Mesangial cell (primary cell): ENCODE results near the gene PDGFRB. TPM values are rescaled to one million over a fixed set of nuclear protein-coding genes. Genes with fewer than 3 reads are reported as not detected.

ENCODE experiments used
- total RNA-seq: library from RNA; depleted of rRNA; stranded (reverse); fragments of >200 nt; gene quantifications from 2 replicates; pipeline ENCODE4 v1.2.3, GENCODE V29; 2015

Gene PDGFRB
- total RNA-seq, result 35.4 and 101 TPM in 2 replicates

DNA sequence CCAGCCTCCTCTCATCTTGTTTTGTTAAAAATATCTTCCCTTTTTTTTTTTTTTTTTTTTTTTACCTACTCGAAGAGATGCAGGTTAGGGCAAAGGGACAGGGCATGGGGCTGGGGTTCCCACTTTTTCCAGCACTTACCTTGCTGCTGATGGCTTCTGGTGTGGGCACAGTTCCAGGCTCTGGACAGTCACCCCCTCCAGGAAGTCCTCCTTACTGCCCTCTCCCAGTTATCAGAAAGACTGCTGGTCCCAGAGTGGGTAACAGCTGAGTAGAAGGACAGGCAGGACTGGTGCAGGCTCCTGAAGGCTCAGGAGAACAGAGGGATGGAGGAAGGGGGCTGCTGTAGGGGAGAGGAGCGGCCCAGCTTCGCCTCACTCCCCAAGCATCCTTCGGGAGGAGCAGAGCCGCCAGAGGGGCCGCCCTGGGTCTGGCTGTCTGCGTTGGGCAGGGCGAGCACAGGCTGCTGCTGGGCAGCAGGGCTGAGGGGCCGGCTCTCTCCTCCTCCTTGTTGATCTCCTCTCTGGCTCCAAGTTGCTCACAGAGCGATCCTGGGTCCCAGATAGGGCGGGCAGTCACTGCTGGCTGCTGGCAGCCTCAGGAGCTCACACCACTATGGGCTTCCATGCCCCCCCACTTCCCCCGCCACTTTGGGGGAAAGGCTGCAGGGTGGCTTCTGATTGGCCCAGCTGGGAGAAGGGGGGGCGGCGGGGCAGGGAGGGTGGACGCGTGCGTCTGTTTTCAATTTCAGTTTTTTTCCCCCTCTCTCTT is at the start of gene PDGFRB:
Gene PDGFRB (minus strand): TSS at position 588 of the 769 bp plus-strand sequence. CDS start 18,798 bp downstream, outside the sequence.

DNA sequence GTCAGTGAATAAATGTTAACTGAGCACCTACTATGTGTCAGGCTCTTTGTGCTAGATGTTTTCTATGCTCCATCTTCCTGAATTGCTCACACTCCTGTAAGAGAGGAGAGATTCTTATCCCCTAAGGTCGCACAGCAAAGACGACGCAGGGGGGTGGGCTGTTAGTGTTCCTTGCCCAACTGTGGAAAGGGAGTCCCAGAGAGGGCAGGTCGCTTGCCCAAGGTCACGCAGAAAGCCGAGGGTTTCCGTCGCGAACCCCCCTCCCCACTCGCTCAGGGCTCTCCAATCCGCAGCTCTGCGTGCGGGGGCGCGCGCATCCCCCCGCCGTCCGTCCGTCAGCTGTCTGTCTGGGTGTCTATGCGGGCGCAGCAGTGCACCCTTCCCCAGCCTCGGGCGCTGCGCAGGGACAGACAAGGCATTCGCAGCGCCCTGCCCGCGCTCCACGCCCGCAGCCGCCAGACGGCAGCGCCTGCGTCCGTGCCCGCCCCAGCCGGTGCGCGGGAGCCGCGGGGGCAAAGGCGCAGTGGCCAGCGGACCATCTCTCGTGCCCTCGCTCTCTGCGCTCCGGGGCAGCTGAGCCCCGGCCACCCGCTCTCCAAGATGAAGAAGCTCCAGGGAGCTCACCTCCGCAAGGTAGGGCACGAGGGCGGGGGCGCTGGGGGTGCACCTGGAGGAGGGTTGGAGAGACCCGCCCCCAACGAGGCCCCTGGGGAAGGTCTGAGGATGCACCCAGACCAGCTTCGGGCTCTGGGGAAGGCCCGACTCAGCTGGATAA is 34.3 kb upstream of the PDGFRB start, which contains the start of gene SLC6A7:
Gene SLC6A7 (plus strand): TSS at position 335 of the 775 bp plus-strand sequence. CDS start 266 bp downstream, at position 601.

DNA sequence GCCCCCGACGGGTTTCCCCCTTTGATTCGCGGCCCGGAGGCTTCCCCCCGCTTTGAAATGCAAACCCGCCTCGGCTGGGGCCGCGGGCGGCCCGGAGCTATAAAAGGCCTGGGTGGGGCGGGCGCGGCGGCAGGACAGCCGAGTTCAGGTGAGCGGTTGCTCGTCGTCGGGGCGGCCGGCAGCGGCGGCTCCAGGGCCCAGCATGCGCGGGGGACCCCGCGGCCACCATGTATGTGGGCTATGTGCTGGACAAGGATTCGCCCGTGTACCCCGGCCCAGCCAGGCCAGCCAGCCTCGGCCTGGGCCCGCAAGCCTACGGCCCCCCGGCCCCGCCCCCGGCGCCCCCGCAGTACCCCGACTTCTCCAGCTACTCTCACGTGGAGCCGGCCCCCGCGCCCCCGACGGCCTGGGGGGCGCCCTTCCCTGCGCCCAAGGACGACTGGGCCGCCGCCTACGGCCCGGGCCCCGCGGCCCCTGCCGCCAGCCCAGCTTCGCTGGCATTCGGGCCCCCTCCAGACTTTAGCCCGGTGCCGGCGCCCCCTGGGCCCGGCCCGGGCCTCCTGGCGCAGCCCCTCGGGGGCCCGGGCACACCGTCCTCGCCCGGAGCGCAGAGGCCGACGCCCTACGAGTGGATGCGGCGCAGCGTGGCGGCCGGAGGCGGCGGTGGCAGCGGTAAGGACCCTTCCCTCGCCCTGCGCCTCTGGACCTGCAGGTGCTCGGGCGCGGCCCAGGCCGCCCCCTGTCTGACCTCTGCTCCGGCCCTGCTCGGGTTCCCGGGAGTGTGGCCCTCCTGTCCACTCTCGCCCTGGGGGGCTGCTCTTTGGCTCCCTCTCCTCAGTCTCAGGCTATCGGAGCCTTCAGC is 11.2 kb upstream of the PDGFRB start, which contains the start of gene CDX1:
Gene CDX1 (plus strand): TSS at position 129 of the 862 bp plus-strand sequence. CDS start 99 bp downstream, at position 228.

DNA sequence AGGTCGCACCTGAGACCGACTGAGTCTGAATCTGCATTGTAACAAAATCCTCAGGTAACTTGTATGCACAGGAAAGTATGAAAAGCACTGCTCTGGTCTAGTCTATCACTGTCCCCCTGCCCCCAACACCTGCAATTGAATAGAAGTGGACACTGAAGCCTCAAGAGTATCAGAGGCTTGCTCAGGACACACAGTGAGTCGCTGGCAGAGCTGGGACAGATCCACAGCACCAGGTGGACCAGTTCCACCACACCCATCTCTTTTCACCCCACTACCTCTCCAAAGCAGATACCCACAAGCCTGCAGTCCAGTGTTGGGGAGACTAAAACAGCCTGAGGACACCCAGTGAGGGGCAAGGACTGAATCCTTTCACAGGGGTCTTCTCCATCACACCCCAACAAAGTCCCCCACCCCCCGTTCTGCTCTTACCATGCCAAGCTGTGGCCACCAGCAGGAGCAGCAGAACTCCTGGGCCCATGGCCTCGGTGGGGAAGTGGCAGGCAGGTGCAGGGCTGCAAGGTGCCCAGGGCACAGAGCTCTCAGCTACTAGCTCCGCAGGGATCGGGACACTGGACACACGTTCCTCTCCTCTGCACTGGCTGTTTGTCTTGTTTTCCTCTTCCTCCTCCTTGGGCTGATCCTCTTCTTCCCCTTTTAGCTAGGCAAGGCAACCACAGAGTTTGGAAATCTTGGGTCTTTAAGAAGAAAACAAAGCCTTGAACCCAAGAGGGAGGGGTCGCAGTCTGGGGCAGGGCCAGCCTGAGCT is 69.5 kb downstream of the PDGFRB start, which contains the start of gene CSF1R:
Gene CSF1R (minus strand): TSS at position 605 of the 766 bp plus-strand sequence. CDS start 127 bp downstream, at position 478.

Other genes starting within 250 kb of the PDGFRB start
- gene PDE6A, start 211.1 kb downstream of the PDGFRB start, total RNA-seq, result under 0.01 TPM in 1 of 2 replicates, not detected in the other
- gene SLC26A2, start 195.1 kb downstream of the PDGFRB start, total RNA-seq, result 10.4 and 11.7 TPM in 2 replicates
- 2.6 and 3.7 TPM in 2 replicates for gene TIGD6, start 155.2 kb downstream of the PDGFRB start, total RNA-seq
- gene HMGXB3, start 155.1 kb downstream of the PDGFRB start, total RNA-seq, result 35.0 and 41.7 TPM in 2 replicates
- 0.13 and 0.16 TPM in 2 replicates for gene CSF1R, start 69.3 kb downstream of the PDGFRB start, total RNA-seq
- 0.33 and 0.63 TPM in 2 replicates for gene CDX1, start 10.9 kb upstream of the PDGFRB start, total RNA-seq
- not detected in 2 replicates for gene SLC6A7, start 34.2 kb upstream of the PDGFRB start, total RNA-seq
- 2.7 TPM in 1 of 2 replicates, not detected in the other for gene CAMK2A, start 133.9 kb upstream of the PDGFRB start, total RNA-seq
- 14.8 and 32.3 TPM in 2 replicates for gene ARSI, start 147.1 kb upstream of the PDGFRB start, total RNA-seq
- 18.5 and 55.9 TPM in 2 replicates for gene TCOF1, start 201.9 kb upstream of the PDGFRB start, total RNA-seq